HG02840 (cell line): ENCODE results near the gene FLNB.

Source experiments
- ATAC-seq: cut with Tn5 transposase; IDR thresholded peaks from one replicate; pipeline ENCODE4 v1.9.1; 2021; ENCODE audit warnings: mild to moderate bottlenecking, moderate library complexity, moderate number of reproducible peaks; ENCODE audit not compliant: unreplicated experiment, low FRiP score

FLNB gene

DNA sequence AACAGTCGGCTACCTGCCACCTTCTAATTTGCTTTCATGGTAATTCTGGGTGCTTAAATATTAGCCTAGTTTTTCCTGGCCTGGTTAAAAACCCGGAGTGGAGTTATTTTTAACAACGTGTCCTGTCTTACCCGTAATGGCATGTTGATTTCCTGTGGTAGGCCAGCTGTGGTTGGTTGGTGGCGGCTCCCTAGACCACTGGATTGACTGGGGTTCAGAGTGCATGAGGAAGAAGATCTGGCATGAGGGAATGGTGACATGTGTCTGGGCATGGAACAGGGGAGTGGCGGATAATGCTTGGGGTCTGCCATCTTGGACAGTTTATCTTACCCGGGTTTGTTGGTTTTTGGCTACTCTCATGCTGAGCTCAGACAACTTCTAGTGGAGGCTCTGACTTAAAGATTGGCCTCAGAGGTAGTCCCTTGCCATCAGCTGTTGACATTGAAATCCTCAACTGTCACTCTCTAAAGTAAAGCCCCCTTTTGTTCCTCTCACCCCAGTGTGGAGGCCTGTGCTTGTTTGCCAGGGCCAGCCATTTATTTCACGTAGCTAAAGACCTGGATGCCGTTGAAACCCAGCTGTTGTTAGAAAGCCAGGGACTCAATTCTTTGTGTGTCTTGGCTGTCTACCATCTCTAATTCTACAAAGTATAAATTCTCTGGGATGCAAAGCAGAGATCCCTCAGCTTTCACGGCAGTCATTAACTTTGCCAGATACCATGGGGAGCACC lies 121.0 kb downstream of the FLNB start:
- no peak for ATAC-seq

DNA sequence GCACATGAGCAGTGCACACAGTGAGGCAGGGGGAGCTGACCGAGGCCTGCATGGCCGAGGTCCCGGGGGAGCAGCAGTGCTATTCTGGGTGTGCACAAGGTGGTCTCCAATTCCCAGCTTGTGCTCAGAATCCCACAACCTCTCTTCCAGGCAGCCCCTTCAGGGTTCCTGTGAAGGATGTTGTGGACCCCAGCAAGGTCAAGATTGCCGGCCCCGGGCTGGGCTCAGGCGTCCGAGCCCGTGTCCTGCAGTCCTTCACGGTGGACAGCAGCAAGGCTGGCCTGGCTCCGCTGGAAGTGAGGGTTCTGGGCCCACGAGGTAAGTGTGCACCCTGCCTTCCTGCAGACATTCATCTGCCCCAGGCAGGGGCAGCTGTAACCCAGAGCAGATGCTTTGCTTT lies 122.4 kb downstream of the FLNB start:
- ATAC-seq, result no peak

DNA sequence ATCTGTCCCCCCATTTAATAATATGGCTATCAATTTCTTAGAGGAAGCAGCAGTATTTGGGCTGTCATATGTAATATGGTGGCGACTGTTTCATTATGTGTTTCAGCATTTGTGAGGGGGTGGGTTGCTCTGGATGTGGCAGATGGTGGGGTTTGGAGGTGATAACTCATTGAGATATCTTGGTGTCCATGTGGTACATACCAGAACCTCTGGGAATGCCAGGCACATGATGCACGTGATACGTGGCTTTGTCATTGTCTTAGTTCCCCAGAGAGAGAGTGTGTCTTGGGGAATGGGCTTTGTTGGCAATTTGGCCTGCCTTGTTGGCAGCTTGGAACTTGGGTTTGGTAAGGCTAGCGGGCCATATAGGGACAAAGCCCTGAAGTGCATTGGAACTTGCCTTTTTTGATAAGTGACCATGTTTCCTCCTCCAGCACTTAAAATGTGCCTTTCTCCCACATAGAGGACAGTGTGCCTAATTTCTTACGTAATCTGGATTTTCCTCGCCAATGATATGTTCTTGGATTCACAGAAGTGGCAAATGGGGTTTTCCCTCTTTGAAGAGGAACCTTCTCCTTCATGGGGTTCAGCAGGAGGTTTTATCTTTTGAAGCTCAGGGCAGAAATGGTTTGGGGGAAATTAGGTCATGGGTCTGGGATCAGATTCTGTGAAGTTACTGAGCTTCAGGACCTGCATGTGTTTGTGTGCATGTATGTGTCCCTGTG lies 123.0 kb downstream of the FLNB start:
- ATAC-seq, result no peak

DNA sequence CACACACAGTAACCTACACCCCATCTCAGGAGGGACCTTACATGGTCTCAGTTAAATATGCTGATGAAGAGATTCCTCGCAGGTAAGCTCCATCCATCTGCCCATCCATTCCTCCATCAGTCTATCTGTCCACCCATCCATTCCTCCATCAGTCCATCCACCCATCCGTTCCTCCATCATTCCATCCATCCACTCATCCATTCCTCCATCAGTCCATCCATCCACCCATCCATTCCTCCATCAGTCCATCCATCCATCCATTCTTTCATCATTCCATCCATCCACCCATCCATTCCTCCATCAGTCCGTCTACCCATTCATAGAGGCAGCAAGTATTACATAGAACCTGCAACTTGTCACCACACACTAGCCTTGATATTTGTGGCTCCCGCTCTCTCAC lies 124.6 kb downstream of the FLNB start:
- no peak for ATAC-seq

DNA sequence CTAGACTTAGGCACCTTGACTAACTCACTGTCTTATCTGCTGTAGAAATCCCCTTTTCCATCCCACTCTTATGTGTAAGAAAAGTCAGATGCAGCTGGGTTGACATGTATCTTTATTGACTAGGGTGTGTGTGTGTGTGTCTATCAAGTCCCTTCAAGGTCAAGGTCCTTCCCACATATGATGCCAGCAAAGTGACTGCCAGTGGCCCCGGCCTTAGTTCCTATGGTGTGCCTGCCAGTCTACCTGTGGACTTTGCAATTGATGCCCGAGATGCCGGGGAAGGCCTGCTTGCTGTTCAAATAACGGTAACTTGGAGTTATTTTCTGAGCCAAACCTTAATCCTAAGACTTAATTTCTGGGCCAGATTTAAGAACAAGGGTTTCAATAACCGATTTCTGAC lies 126.2 kb downstream of the FLNB start:
- ATAC-seq, result no peak

DNA sequence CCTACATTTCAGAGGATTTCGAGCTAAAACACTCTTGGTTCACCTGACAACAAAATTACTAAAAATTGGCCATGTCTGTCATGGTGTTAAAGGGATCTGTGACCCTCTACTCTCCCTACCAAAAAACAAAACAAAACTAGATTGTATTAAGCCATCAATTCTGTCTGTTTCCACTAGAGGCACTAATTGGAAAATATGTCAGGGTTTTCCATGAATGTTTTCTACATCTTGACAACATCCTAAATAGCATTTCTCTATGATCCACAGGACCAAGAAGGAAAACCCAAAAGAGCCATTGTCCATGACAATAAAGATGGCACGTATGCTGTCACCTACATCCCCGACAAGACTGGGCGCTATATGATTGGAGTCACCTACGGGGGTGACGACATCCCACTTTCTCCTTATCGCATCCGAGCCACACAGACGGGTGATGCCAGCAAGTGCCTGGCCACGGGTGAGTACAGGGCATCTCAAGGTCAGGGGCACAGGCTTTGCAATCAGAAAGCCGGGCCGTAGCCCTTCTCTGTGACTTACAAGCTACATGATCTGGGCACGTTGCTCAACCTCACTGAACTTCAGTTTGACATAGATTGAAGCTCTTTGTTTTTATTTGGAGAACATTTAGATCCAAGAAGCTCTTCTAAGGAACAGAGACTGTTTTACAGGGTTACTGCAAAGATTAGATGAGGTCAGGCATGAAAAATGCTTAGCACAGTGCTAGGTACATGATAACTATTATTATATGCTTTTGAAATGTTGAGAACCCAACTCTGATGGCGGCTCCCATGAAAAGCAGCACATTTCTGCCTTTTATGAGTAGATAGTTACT lies 127.7 kb downstream of the FLNB start:
- ATAC-seq, result no peak

DNA sequence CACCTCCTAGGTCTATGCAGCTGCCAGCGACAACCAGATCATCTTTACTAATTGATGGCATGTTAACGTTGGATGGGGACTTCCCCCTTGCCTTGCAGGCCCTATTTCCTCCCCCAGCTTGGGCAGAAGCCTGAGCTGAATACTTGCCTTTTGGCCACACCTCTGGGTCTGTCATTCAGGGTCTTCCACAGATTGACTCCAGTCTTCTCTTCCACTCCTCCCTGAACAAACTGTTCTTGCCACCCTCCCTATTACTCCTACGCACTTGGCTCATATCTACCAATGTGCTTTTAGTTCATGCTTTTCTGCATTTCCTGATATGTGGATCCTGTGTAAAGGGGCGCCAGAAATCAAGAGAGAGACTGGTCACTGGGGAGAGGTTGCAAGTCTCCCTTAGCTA lies 129.1 kb downstream of the FLNB start:
- no peak for ATAC-seq

DNA sequence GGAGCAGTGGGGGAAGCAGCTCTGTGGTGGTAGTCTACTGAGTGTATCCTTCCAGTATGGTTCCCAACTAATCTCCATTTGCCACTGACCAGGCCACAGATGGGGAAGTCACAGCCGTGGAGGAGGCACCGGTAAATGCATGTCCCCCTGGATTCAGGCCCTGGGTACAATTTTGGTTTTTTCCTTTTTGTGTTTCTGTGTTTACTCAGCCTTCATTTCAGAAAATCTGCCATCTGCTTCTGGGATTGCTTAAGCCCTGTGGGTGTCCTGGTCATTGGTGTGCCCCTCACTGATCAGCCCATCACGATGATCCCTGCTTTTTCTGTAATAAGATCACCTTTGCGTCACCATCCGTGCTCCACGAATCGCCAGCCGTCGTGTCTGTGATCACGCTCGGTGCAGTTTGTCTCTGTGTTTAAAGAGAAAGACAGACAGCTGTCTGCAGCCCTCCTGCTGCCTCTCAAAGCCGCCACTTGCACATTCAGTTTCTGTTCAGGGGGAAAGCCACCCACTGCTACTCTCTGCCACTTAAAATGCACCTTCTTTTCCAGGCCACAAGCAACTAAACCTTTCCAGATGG lies 133.6 kb downstream of the FLNB start:
- no peak for ATAC-seq

DNA sequence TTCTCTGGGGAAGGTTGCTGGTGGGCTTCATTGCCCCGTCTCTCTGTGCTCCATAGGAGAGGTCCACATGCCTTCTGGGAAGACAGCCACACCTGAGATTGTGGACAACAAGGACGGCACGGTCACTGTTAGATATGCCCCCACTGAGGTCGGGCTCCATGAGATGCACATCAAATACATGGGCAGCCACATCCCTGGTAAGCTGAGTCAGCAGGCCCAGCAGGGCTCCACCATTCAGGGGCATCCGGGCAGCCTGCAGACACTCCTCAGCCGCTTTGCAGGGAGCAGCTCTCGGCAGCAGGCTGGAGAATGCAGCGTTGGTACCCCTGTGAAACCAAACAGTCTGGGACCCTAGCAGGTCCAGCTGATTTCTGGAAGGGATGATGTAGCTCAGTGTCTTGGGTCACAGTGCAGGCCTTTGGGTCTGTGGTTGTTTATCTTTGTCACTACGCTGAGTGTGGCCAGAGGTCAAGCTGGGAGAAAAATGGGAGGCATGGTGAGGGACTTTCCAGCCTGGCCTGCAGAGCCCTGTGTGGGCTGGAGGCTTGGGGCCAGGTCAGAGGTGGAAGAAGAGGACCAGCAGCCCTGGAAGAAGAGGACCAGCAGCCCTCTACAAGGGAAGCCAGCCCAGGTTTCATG lies 135.3 kb downstream of the FLNB start:
- ATAC-seq, result no peak

DNA sequence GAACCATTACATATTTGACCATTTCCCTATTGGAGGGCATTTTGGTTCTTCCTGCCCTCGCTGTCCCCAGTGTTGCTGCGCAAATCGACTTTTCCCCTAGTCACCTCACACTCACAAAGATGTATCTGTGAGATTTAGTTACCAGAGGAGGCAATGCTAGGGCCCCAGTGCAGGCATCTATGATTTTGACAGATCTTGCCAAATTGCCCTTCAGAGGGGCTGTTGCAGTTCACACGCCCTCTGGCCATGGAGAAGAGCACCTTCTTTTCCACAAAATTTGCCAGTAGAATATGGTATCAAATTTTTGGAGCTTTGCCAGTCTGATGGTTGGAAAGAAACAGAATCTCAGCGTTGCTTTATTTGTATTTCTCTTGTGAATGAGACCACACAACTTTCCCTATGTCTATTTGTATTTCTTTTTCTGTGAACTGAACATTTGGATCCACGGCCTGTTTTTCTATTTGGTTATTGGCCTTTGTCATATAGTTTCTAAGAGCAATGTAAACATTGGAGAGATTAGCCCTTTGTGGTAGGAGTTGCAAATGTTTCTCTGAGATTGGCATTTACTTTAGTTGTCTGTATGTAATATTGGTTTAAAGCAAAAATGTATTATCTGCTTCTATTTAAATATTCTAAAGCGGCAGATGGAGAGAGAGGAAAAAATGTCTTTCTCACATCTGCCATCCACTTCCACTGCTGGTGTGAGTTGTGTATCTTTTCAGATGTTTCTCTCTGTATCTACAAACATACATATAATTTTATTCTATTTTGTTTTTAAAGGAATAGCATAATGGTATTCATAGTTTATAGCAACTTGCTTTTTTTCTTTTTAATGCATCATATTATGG lies 136.5 kb downstream of the FLNB start:
- ATAC-seq, result no peak

DNA sequence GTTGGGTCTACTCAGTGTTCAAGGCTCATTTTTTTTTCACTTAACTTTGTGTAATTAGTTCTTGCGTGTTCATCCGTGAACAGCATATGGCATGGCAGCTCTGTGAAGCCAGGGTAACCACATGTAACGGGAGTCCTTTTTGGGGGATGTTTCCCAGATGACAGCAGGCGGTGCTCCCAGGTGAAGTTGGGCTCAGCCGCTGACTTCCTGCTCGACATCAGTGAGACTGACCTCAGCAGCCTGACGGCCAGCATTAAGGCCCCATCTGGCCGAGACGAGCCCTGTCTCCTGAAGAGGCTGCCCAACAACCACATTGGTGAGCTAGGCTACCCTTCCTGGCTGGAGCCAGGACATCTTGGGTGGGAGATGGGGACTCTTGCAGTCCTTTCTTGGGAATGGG lies 139.8 kb downstream of the FLNB start:
- ATAC-seq, result no peak

DNA sequence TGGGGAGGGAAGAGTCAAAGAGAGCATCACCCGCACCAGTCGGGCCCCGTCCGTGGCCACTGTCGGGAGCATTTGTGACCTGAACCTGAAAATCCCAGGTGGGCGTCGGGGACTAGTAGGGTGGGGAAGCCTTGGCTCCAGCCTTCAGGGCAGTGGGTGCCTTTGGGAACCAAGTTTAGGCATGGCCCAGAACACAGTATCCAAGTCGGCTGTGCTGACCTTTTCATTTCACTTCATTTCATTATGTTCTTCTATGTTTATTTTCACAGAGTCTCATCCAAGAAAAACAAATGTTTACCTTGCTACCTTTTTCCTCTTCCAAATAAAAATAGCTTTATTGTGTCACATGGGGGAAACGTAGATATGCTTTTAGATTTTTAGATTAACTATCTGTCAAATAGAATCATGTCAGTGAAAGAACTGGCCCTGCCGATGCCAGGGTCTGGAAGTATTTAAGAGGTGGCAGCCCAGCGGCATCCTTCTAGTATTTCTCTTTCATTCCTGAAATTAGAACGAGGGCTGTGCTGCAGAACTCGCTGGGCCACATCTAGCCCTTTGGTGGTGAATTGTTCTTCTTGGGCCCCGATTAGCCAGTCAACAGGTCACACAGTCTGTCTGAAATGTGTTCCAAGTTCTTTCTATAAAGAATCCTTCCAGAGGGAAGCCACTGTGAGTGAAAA lies 142.0 kb downstream of the FLNB start:
- no peak for ATAC-seq

DNA sequence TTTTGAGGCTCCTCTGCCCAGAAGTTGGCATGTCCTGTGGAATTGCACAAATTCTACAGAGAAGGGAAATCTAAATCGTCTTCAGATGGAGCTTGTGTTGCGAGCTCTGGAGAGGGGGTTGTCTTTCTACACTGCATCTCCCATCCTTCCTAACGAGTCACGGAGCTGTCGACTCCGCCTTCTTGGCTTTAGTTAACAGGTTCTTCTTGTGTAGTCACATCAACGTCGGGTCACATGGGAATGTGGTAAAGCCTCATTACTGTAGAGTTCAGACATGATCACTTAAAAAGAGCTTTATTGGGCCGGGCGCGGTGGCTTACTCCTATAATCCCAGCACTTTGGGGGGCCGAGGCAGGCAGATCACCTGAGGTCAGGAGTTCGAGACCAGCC lies 142.6 kb downstream of the FLNB start:
- no peak for ATAC-seq

DNA sequence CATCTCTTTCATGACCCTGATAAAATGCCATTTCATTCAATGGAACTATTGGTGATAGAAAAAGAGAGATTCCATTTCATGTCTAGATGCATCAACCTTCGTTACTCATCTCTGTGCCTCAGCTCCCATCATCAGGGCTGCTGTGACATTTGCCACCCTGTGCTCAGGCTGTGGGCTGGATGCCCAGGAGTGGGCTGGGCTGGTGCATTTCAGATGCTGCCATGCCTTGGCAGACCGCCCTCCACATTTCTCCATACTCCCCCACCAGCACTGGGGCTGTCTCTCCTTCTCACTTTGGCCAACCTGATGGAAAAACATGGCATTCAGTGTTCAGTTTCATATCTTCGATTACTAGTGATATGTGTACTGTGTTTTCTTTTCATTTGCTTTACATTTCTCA lies 143.4 kb downstream of the FLNB start:
- ATAC-seq, result no peak

DNA sequence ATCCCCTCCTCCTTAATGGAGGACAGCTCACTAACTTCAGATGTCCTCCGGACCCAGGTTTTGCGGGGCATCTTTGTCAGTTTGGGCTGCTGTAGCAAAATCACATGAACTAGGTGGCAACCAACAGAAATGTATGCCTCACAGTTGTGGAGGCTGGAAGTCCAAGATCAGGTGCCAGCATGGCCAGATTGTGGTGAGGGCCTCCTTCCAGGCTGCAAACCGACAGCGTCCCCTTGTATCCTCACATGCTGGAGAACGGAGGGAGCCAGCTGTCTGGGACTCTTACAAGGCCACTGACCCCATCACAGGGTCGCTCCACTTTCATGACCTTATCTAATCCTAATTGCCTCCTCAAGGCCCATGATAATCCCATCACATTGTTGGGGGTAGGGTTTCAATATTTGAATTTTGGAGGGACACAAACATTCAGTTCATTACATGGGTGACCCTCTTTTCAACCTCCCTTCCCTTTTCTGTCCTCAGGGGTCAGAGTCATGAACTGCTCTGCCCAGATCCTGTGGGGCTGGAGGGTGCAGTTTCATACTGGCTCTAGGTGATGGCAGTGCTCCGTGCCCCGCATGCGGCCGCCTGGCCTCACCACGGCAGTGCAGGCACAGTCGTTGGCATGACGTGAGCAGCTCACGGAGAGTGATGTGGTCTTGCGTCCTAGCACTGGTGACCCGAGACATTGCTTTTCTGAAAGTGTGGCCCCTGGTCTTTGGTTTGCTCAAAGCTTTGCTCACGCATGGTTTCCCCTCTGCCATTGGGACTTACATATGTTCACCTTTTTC lies 144.2 kb downstream of the FLNB start:
- no peak for ATAC-seq

DNA sequence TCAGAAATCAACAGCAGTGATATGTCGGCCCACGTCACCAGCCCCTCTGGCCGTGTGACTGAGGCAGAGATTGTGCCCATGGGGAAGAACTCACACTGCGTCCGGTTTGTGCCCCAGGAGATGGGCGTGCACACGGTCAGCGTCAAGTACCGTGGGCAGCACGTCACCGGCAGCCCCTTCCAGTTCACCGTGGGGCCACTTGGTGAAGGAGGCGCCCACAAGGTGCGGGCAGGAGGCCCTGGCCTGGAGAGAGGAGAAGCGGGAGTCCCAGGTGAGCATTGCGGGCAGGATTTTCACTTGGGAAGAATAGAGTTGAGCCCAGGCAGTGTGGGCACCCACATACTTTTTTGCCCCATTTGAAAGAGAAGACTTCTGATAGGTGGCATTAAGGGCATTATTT lies 145.1 kb downstream of the FLNB start:
- no peak for ATAC-seq

DNA sequence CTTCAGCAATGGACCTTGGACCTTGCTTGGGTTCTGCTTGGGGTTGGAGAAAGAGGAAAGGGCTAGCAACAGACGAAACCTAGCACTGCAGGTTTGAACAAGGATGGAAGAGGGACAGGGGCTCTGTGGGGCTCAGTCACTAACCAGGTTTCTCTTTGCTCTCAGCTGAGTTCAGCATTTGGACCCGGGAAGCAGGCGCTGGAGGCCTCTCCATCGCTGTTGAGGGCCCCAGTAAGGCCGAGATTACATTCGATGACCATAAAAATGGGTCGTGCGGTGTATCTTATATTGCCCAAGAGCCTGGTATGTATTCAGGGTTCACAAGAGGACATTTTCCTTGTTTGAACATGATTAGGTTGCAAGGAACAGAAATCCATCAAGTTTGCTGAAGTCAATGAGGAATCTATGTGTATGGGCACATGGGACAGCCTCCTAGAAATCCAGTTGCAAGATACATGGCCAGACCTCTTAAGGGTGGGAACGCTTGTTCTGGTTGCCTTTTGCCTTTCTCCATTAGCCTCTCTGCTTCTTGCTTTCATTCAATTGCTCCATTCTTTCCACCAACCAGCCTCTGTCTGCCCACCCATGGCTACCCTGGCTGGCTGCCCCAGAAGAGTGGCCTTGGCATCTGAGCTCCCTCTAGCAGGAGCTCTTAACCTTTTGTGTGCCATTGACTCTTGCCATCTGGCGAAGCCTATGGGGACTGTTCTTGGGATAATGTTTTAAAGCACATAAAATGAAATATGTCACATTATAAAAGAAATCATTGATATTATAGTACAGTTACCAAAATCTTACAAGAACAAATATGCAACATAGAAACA lies 146.6 kb downstream of the FLNB start:
- no peak for ATAC-seq

DNA sequence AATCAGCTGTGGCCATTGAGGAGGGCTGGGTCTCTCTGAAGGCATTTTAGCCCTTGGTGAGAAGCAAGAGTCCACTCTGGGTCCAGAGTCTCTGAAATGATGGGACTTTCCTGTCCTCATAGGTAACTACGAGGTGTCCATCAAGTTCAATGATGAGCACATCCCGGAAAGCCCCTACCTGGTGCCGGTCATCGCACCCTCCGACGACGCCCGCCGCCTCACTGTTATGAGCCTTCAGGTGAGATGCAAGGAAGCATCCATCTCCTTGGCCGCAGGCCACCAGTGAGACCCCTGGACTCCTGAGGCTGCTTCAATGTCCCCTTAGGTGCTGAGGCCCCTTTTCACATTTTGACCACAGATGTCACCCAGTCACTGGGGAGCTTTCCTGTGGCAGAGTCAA lies 147.6 kb downstream of the FLNB start:
- ATAC-seq, result no peak
